ENCODE results near the gene KIAA1958. TPM values are rescaled to one million over a fixed set of nuclear protein-coding genes. Genes with fewer than 3 reads are reported as not detected.

The KIAA1958 gene
- total and polyA plus RNA-seq, 7 donors = 0.60 to 8.0 (median 4.3) TPM

DNA sequence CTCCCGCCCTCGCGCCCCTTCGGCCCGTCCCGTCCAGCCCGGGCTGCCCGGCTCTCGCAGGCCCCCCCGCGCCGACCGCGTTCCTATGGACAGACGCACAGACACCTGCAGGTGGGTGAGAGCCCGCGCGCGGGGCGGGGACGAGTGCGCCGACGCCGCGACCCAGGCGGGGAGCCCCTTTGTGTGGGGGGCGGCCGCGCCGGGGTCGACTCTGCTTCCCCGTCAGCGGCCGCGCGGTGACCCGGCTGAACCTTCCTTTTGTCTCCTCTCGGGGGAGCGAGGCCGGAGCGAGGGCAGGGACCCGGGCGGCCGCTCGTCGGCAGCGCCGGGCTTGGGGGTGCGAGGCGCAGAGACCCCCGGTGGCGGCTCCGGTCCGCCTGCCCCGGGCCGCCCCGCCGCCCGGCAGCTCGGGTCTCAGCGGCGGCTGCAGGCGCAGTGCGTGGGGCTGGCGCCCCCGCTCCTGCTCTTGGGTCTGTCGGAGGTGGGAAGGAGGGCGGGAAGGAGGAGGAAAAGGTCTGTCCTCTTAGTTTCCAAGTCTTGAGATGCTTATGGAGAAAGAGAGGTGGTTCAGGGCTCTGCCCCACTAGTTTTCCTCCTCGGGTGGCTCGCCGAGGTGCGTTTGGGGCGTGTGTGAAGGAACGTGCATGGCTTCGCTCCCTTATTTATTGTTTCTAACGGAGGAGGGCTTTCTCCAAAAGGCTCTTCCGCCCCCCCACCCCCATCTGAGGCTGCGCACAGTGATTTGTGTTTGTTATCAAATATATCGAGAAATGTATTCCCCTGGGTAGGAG is 576 bp downstream of the KIAA1958 start:
- H3K27me3 ChIP-seq = no peaks in the 10 kb centered on the region
- WGBS, 2 donors = 0% methylated on average over 80 of the region's 80 CpGs
- peak in 1 of 4 donors; percentile 8 for TF ChIP-seq POLR2AphosphoS5 (IDR thresholded peaks at IDR 0.05)
- TF ChIP-seq POLR2A (IDR thresholded peaks at IDR 0.05) = no peak
- TF ChIP-seq, protein P1, sequence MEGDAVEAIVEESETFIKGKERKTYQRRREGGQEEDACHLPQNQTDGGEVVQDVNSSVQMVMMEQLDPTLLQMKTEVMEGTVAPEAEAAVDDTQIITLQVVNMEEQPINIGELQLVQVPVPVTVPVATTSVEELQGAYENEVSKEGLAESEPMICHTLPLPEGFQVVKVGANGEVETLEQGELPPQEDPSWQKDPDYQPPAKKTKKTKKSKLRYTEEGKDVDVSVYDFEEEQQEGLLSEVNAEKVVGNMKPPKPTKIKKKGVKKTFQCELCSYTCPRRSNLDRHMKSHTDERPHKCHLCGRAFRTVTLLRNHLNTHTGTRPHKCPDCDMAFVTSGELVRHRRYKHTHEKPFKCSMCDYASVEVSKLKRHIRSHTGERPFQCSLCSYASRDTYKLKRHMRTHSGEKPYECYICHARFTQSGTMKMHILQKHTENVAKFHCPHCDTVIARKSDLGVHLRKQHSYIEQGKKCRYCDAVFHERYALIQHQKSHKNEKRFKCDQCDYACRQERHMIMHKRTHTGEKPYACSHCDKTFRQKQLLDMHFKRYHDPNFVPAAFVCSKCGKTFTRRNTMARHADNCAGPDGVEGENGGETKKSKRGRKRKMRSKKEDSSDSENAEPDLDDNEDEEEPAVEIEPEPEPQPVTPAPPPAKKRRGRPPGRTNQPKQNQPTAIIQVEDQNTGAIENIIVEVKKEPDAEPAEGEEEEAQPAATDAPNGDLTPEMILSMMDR (IDR thresholded peaks at IDR 0.05) = no peak
- DNase-seq = peak; percentile 75
- H3K9me3 ChIP-seq = no peaks in the 10 kb centered on the region
- H3K4me1 ChIP-seq = peaks cover 0 to 13% (median 8%) of the 10 kb centered on the region in 4 donors
- peak overlapping the region; percentile 72 to 95 (median 92) for H3K4me3 ChIP-seq
- intact Hi-C loops (cut with DNase I) = loop anchor here (5.0 to 10.0 kb wide), 4 partner anchors 105 to 590 kb away; partner anchors contain the start of genes HSDL2, INIP and UGCG
- no peaks in the 10 kb centered on the region for H3K36me3 ChIP-seq
- peak overlapping the region; percentile 75 to 85 (median 80) for H3K27ac ChIP-seq

DNA sequence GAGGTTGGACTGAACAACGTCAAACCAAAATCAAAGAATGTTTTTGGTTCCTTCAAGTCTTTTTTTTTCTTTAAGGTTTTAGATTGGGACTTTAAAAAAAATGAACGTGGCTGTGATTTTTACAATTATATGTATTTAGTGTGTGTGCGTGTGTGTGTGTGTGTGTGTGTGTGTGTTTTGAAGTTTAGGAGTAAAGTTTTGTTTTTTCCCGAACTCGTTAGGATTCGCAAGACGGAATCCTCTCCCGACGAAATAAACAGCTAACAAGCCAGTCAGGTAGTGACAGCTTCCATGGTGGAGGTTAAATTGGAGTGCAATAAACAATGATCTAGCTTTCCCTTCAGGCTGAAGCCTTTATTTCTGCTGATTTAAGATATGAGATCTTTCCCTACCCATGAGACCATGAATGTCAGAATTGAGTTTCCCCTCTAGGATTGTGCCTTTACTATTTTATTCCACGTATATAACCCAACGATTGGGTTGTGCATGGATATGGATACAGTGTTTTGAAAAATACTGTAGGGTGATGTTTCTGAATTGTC is 1.2 kb downstream of the KIAA1958 start:
- no peaks in the 10 kb centered on the region for H3K36me3 ChIP-seq
- TF ChIP-seq, protein P1 (IDR thresholded peaks at IDR 0.05) = no peak
- TF ChIP-seq EP300 (IDR thresholded peaks at IDR 0.05) (no peak), POLR2A (IDR thresholded peaks at IDR 0.05) (no peak), POLR2AphosphoS5 (IDR thresholded peaks at IDR 0.05) (no peak)
- WGBS, 2 donors = 5 to 24% methylated on average over 11 of the region's 11 CpGs
- H3K27me3 ChIP-seq = no peaks in the 10 kb centered on the region
- H3K27ac ChIP-seq = peak overlapping the region; percentile 75 to 85 (median 80)
- peak overlapping the region; percentile 72 to 95 (median 92) for H3K4me3 ChIP-seq
- no peak for DNase-seq
- H3K9me3 ChIP-seq = no peaks in the 10 kb centered on the region
- peaks cover 0 to 13% (median 8%) of the 10 kb centered on the region in 4 donors for H3K4me1 ChIP-seq
- intact Hi-C loops (cut with DNase I) = loop anchor here (5.0 to 10.0 kb wide), 4 partner anchors 106 to 591 kb away; partner anchors contain the start of genes HSDL2, INIP and UGCG

DNA sequence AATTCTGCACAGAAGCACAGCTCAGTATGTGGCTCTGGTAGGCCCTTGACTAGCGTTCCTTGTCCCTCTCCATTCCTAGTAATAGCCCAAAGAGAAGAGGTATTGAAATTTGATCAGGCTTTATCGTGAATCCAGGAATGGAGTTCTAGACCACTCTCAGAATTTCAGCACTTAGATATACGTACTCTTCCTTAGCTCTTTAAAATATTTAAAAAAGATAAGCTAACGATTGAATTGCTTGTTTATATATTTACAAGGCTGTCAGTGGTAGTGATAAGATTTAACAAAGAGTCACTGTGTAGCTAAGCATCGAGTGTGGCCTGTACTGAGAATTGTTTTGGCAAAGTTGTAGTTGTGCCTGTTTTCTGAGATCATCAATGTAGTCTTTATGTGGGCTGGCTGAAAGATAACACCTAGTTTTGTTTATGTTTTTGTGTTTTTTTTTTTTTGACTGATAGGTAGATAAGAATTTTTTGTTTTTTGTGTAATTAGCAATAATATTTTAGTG is 2.5 kb downstream of the KIAA1958 start:
- DNase-seq = no peak
- no peaks in the 10 kb centered on the region for H3K27me3 ChIP-seq
- intact Hi-C loops (cut with DNase I) = loop anchor here (5.0 to 10.0 kb wide), 4 partner anchors 107 to 592 kb away; partner anchors contain the start of genes HSDL2, INIP and UGCG
- no peak overlapping the region for H3K4me3 ChIP-seq
- H3K9me3 ChIP-seq = peaks cover 0 to 6% (median 0%) of the 10 kb centered on the region in 4 donors
- TF ChIP-seq POLR2A (IDR thresholded peaks at IDR 0.05) = no peak
- no peak for TF ChIP-seq POLR2AphosphoS5 (IDR thresholded peaks at IDR 0.05)
- TF ChIP-seq, protein P1 (IDR thresholded peaks at IDR 0.05) = no peak
- no peak for TF ChIP-seq EP300 (IDR thresholded peaks at IDR 0.05)
- H3K27ac ChIP-seq = no peak overlapping the region
- WGBS, 2 donors = 24 to 68% methylated on average over 5 of the region's 5 CpGs
- H3K4me1 ChIP-seq = peaks cover 0 to 13% (median 8%) of the 10 kb centered on the region in 4 donors
- no peaks in the 10 kb centered on the region for H3K36me3 ChIP-seq

DNA sequence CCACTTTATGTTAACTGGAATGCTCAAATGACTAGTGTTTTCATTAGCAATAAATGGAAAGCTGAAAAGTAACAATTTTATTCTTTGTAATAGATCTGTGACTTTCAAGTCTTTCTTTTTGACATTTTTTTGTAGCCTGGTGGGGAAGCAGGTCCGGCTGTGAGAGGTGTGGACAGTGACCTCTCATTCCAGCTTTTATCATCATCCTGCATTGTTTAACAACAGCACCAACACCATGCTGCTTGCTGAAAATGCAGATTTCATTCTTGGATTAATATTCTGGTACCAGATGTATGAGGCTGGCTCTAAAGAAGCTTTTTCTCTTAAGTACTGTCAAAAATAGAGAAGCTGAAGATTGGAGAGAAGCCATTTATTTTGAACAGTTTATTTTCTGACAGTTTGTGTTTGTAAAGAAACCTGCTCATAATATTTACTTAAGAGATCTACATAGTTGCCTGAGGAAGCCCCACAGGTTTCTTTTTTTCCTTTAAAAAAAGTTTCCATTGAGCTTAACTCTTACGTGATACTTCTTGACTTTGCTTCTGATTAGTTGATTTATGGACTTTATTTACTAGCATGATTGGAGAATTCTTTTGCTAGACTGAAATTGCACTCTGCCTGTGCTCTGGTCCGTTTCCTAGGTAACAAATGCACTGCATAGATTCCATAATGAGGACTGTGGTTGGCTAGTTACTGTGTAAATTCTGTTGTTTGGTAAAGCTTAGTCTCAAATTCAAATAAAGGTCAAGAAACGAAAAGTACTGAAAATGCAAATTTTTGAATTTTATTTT is 3.4 kb downstream of the KIAA1958 start:
- no peak for TF ChIP-seq POLR2A (IDR thresholded peaks at IDR 0.05)
- no peak for TF ChIP-seq POLR2AphosphoS5 (IDR thresholded peaks at IDR 0.05)
- TF ChIP-seq, protein P1 (IDR thresholded peaks at IDR 0.05) = no peak
- no peak for TF ChIP-seq EP300 (IDR thresholded peaks at IDR 0.05)
- Histone ChIP-seq H3K4me1 (peaks cover 0 to 13% (median 8%) of the 10 kb centered on the region in 4 donors), H3K36me3 (no peaks in the 10 kb centered on the region), H3K9me3 (peaks cover 0 to 10% (median 5%) of the 10 kb centered on the region in 4 donors), H3K27ac (no peak overlapping the region), H3K27me3 (no peaks in the 10 kb centered on the region), H3K4me3 (no peak overlapping the region)
- WGBS, 2 donors = 68 to 81% methylated on average over 4 of the region's 4 CpGs
- intact Hi-C loops (cut with DNase I) = loop anchor here (5.0 to 10.0 kb wide), 4 partner anchors 108 to 593 kb away; partner anchors contain the start of genes HSDL2, INIP and UGCG
- no peak for DNase-seq

Data from sigmoid colon (tissue), 7 donors.